ENCODE results near the gene C17orf67. TPM values are rescaled to one million over a fixed set of nuclear protein-coding genes. Genes with fewer than 3 reads are reported as not detected.
A peak's percentile ranks its signal among the peaks of the same experiment; 100 is the strongest.

Gene C17orf67
- total and polyA plus RNA-seq, 2 experiments from 2014 or later, result 1.0 to 3.7 TPM

- Mint-ChIP-seq H3K4me3 (no peak overlapping the region), H3K36me3 (ENCODE audit: low read depth) (0 out of 3 replicates have a peak, but pooled peaks cover 3% of the 10 kb centered on the region), H3K4me1 (no peaks in the 10 kb centered on the region), H3K9me3 (no peaks in the 10 kb centered on the region), H3K27ac (no peak overlapping the region), H3K27me3 (ENCODE audit: insufficient read depth, low read depth, poor library complexity) (no peaks in the 10 kb centered on the region)
- H3K27ac ChIP-seq (ENCODE audit: low read depth), result no peak overlapping the region
- no peak overlapping the region for H3K4me3 ChIP-seq
- TF ChIP-seq CREB1 (CRISPR knock-in tag; IDR thresholded peaks at IDR 0.05; ENCODE audit: low read depth) (no peak), ZNF462 (CRISPR knock-in tag; IDR thresholded peaks at IDR 0.05) (no peak), CTCF (conservative IDR thresholded peaks at IDR 0.05; ENCODE audit: low read depth in 2 of 2) (peak; percentile 29 to 63; a peak in 3 of 4 replicates), POLR2AphosphoS5 (IDR thresholded peaks at IDR 0.05; ENCODE audit: low read depth) (no peak), ETS1 (IDR thresholded peaks at IDR 0.05) (no peak)
- H3K4me1 ChIP-seq (ENCODE audit: insufficient read depth), result no peaks in the 10 kb centered on the region
- H3K27me3 ChIP-seq (ENCODE audit: insufficient read depth), result no peaks in the 10 kb centered on the region
- H3K9me2 ChIP-seq (ENCODE audit: insufficient read depth), result no peaks in the 10 kb centered on the region
- no peak for DNase-seq (ENCODE audit: low spot score)
- H3K36me3 ChIP-seq (ENCODE audit: insufficient read depth), result no peaks in the 10 kb centered on the region
- ATAC-seq, result peak; percentile 79
- no peaks in the 10 kb centered on the region for H3K79me2 ChIP-seq (replicated peaks; ENCODE audit: insufficient read depth)
- H3K4me2 ChIP-seq, result no peak overlapping the region
- H2AFZ ChIP-seq, result no peak overlapping the region
- no peaks in the 10 kb centered on the region for H4K20me1 ChIP-seq (replicated peaks; ENCODE audit: insufficient read depth)
- no peaks in the 10 kb centered on the region for H3F3A ChIP-seq (replicated peaks; ENCODE audit: low read depth)
Observed at GRCh38 chr17:56866496-56866895, 32.8 kb upstream of the C17orf67 start.

Measured in GM23338 (cell line).